Breast epithelium (tissue), 4 donors: ENCODE results near the gene DPY19L1. TPM values are rescaled to one million over a fixed set of nuclear protein-coding genes. Genes with fewer than 3 reads are reported as not detected.
"Not testable (repeated sequence)": the region's sequence is repeated elsewhere in the genome, so short reads cannot be mapped to it uniquely, and the experiment has no call there.

ENCODE experiments used
- DNase-seq, 2 donors: peaks; one replicate each; pipeline ENCODE4 v3.0.0-alpha.2; 2019; ENCODE audit warnings: low spot score in 2 of 2
- H3K27ac ChIP-seq, 2 donors: fragments of 200-600 bp; sonication (generic) in 1 of 2; one replicate each; pipeline ENCODE4 v1.5.1; 2016 to 2019; ENCODE audit warnings: mild to moderate bottlenecking in 1 of 2
- H3K27me3 ChIP-seq, 2 donors: fragments of 200-600 bp; sonication (generic) in 1 of 2; one replicate each; pipeline versions ENCODE4 v1.5.1 to v1.6.0; 2017 to 2019; ENCODE audit warnings: control low read depth in 1 of 2, mild to moderate bottlenecking in 1 of 2
- H3K36me3 ChIP-seq: fragments of 200-600 bp; one replicate; pipeline ENCODE4 v1.5.1; 2019
- H3K4me1 ChIP-seq, 2 donors: fragments of 200-600 bp; sonication (generic); one replicate each; pipeline ENCODE4 v1.5.1; 2016 to 2019; ENCODE audit warnings: control low read depth in 1 of 2
- H3K4me3 ChIP-seq, 3 donors: fragments of 200-600 bp; sonication (generic); 1 replicate in 2 of 3; 2 replicates in 1 of 3; pipeline ENCODE4 v1.5.1; 2016 to 2019; ENCODE audit warnings: mild to moderate bottlenecking in 3 of 3, moderate library complexity in 2 of 3
- H3K9me3 ChIP-seq, 2 donors: fragments of 200-600 bp; sonication (generic) in 1 of 2; one replicate each; pipeline ENCODE4 v1.5.1; 2016 to 2019; ENCODE audit warnings: control low read depth in 1 of 2
- POLR2A ChIP-seq: fragments of 450-650 bp; IDR thresholded peaks from one replicate; pipeline ENCODE4 v1.6.1; 2016; ENCODE audit warnings: antibody characterized with exemption, mild to moderate bottlenecking, moderate library complexity
- POLR2AphosphoS5 ChIP-seq, 3 donors: sonication (generic); formaldehyde crosslinking; IDR thresholded peaks; one replicate each; pipeline ENCODE4 v1.6.1; 2017; ENCODE audit warnings: antibody characterized with exemption in 3 of 3
- intact Hi-C: fragments of 100-400 bp; cut with DNase I; formaldehyde crosslinking; loops from one replicate; pipeline ENCODE4 v1.15.1; 2023; ENCODE audit warnings: low total_unique reads
- total RNA-seq, 3 donors: library from RNA; depleted of rRNA; stranded (reverse); fragments of >200 nt; gene quantifications; one replicate each; pipeline ENCODE4 v1.1.0, GENCODE V29; 2016
- TF ChIP-seq, protein P1 (sequence below), 3 donors: fragments of 450-650 bp; IDR thresholded peaks; one replicate each; pipeline ENCODE4 v1.5.1; 2016 to 2017; ENCODE audit warnings: antibody characterized with exemption in 3 of 3, mild to moderate bottlenecking in 3 of 3, moderate library complexity in 3 of 3

DPY19L1 gene
- total RNA-seq, 3 donors from 2014 or later, result 14.1 to 18.2 (median 17.4) TPM

DNA sequence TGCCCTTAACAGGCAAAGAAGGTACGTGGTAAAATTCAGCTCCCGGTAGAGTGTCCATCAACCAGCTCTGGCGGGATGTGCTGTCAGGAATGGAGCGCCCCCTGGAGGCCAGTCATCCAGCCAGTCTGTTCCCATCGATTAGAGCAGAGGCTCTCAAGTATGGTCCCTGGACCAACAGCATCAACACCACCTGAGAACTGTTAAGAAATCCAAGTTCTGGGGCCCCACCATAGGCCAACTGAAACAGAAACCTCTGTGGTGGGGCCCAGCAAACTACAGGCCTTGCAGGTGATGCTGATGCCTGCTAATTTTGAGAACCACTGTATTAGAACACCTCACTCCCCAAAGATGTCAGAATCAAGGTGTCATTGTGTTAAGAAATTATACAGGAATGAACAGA lies 109.2 kb downstream of the DPY19L1 start:
- no peaks in the 10 kb centered on the region for H3K9me3 ChIP-seq
- no peaks in the 10 kb centered on the region for H3K4me1 ChIP-seq
- intact Hi-C loops, result no loop called here
- DNase-seq, result no peak
- no peaks in the 10 kb centered on the region for H3K36me3 ChIP-seq
- no peak overlapping the region for H3K27ac ChIP-seq
- no peaks in the 10 kb centered on the region for H3K27me3 ChIP-seq
- no peak for TF ChIP-seq POLR2AphosphoS5 (IDR thresholded peaks at IDR 0.05)
- TF ChIP-seq POLR2A, result no peak
- H3K4me3 ChIP-seq, result no peak overlapping the region

DNA sequence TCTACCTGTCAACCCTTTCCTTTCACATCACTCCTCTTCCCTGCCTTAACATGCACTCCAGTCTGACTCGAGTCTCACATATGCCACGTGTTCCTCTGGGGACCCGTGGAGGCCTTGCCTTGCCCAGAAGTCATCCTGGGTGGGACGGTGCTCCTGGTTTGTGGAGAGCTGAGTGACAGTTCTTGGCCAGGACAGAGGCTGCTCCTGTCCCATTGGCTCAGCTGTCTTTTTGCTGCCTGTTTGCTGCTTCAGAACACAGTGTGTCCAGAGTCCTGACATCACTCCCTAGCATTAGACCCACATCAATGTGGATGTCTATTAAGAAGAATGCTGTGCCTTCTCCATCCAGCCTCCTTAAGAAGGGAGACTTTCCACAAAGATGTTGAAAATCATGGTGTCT lies 116.8 kb downstream of the DPY19L1 start:
- H3K4me3 ChIP-seq, intact Hi-C loops, H3K4me1 ChIP-seq, DNase-seq, H3K36me3 ChIP-seq, H3K27ac ChIP-seq, H3K27me3 ChIP-seq, H3K9me3 ChIP-seq: not testable (repeated sequence)

DNA sequence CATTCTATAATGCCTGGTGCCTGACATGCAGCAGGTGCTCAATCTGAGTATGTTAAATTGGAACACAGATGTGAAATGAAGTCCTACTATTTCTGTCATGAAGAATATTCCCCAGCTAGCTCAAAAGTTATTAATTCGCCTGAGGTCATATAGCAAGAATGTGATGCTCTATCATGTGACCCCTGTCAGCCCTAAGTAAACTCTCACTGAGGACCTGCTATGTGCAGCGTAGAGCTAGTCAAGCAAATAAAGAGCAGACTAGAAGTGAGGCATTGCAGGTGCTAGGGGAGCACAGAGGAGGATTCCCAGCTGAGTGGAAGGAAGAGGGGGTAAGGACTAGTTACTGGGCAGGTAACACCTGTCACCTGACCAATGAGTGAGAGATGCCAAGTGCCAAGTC lies 118.2 kb downstream of the DPY19L1 start:
- H3K4me3 ChIP-seq, H3K4me1 ChIP-seq, H3K9me3 ChIP-seq, H3K36me3 ChIP-seq, intact Hi-C loops, DNase-seq, H3K27ac ChIP-seq, H3K27me3 ChIP-seq: not testable (repeated sequence)

DNA sequence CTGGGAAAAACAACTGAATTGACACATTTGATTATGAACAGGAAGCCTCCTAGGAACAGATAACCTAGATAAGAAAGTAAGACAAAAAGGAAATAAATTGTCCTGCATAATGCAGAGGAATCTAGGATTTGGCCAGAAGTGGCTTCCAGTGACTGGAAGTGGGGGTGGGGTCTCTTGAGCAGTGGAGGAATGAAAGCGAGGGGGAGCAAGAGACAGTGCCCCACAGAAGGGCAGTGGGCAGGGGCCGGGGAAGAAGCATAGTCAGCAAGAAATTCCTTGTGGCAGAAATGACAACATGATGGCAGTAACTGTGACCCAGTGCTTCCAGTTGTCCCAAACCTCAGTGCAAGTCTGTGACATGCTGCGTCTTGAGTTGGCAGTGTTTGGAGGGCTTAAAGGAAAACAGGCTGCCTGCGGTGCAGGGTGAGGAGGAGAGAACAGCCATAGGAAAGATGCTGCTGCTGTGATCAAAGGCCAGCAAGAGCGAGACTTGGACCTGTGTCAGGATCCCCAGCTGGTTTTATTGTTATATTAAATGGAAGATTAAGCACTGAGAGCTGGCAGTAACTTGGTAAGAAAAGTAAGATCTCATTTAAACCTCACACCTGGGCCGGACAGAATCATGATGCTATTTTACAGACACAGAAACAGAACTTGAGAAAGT lies 119.0 kb downstream of the DPY19L1 start:
- H3K4me1 ChIP-seq, H3K4me3 ChIP-seq, intact Hi-C loops, H3K27me3 ChIP-seq, H3K36me3 ChIP-seq, H3K27ac ChIP-seq, H3K9me3 ChIP-seq, DNase-seq: not testable (repeated sequence)

DNA sequence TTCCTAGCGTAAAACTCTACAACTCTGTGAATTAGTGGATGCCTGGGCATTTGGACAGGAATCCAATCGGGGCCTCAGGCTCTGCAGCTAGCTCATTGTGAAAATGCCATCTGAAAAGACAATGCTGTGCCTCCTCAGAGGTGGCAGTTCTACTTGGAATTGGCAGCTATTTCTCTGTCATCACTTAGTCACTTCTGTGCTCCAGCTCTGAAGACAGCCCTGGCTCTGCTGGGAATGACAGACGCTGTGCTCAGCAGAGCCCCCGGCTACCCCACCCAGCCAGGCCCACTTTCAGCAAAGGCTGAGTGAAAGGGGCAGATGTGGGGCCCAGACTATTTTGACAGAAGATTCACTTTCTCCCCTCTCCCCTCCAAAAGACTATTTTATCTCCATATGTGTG lies 119.8 kb downstream of the DPY19L1 start:
- H3K27me3 ChIP-seq, H3K36me3 ChIP-seq, H3K9me3 ChIP-seq, H3K27ac ChIP-seq, H3K4me3 ChIP-seq, H3K4me1 ChIP-seq, intact Hi-C loops, DNase-seq: not testable (repeated sequence)

DNA sequence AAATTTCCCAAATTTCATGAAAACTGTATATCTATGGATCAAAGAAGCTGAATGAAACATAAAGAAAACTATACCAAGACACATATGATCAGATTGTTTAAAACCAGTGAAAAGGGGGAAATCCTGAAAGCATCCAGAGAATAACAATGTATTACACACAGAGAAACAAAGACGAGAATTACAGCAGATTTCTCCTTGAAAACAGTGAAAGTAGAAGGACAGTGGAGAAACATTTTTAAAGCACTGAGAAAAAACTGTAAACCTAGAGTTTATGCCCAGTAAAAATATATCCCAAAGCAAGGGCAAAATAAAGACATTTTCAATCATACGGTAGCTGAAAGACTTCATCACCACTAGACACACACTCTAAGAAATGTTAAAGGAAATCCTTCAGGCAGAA lies 121.0 kb downstream of the DPY19L1 start:
- no peaks in the 10 kb centered on the region for H3K36me3 ChIP-seq
- intact Hi-C loops, result no loop called here
- no peak overlapping the region for H3K27ac ChIP-seq
- H3K27me3 ChIP-seq, result no peaks in the 10 kb centered on the region
- peaks cover 0 to 8% of the 10 kb centered on the region in 2 donors for H3K9me3 ChIP-seq
- H3K4me1 ChIP-seq, result no peaks in the 10 kb centered on the region
- H3K4me3 ChIP-seq, result no peak overlapping the region
- TF ChIP-seq POLR2AphosphoS5 (IDR thresholded peaks at IDR 0.05) (no peak), POLR2A (no peak)
- TF ChIP-seq, protein P1, sequence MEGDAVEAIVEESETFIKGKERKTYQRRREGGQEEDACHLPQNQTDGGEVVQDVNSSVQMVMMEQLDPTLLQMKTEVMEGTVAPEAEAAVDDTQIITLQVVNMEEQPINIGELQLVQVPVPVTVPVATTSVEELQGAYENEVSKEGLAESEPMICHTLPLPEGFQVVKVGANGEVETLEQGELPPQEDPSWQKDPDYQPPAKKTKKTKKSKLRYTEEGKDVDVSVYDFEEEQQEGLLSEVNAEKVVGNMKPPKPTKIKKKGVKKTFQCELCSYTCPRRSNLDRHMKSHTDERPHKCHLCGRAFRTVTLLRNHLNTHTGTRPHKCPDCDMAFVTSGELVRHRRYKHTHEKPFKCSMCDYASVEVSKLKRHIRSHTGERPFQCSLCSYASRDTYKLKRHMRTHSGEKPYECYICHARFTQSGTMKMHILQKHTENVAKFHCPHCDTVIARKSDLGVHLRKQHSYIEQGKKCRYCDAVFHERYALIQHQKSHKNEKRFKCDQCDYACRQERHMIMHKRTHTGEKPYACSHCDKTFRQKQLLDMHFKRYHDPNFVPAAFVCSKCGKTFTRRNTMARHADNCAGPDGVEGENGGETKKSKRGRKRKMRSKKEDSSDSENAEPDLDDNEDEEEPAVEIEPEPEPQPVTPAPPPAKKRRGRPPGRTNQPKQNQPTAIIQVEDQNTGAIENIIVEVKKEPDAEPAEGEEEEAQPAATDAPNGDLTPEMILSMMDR (IDR thresholded peaks at IDR 0.05), result no peak
- no peak for DNase-seq

DNA sequence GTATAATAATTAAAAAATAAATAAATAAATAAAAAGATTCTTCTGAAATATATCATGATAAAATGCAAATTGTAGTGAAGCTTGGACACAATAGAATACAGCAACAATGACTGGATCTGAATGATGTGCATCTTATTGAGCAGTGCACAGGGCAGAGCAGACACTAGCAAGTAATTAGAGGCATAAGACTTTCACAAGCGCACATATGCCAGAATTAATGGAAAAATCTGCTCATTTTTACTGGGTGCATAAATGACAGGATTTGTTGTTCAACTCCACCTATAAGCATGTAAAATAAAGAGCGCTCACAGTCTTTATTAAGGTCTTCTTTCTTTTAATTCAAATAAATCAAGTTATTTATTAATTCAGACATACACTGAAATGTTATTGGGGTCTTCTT lies 125.0 kb downstream of the DPY19L1 start:
- no peak overlapping the region for H3K4me3 ChIP-seq
- H3K4me1 ChIP-seq, result no peaks in the 10 kb centered on the region
- no peak for TF ChIP-seq POLR2A
- TF ChIP-seq POLR2AphosphoS5 (IDR thresholded peaks at IDR 0.05), result no peak
- TF ChIP-seq, protein P1 (IDR thresholded peaks at IDR 0.05), result no peak
- no peaks in the 10 kb centered on the region for H3K36me3 ChIP-seq
- no peak overlapping the region for H3K27ac ChIP-seq
- intact Hi-C loops, result no loop called here
- peaks cover 0 to 8% of the 10 kb centered on the region in 2 donors for H3K9me3 ChIP-seq
- H3K27me3 ChIP-seq, result no peaks in the 10 kb centered on the region
- no peak for DNase-seq

DNA sequence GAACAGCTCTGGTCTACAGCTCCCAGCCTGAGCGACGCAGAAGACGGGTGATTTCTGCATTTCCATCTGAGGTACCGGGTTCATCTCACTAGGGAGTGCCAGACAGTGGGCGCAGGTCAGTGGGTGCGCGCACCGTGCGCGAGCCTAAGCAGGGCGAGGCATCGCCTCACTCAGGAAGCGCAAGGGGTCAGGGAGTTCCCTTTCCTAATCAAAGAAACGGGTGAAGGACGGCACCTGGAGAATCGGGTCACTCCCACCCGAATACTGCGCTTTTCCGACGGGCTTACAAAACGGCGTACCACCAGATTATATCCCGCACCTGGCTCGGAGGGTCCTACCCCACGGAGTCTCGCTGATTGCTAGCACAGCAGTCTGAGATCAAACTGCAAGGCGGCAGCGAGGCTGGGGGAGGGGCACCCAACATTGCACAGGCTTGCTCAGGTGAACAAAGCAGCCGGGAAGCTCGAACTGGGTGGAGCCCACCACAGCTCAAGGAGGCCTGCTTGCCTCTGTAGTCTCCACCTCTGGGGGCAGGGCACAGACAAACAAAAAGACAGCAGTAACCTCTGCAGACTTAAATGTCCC lies 130.9 kb downstream of the DPY19L1 start:
- H3K36me3 ChIP-seq, H3K4me3 ChIP-seq, H3K27me3 ChIP-seq, H3K4me1 ChIP-seq, H3K27ac ChIP-seq, DNase-seq, H3K9me3 ChIP-seq, intact Hi-C loops: not testable (repeated sequence)
